H1 (cell line): Measurements from ENCODE around the gene HDLBP. TPM values are rescaled to one million over a fixed set of nuclear protein-coding genes. Genes with fewer than 3 reads are reported as not detected.

ENCODE experiments used
- CTCF ChIA-PET: fragments of 300-600 bp; sonication (Branson Sonifier 250); formaldehyde crosslinking; loops from one replicate; lab custom pipeline; 2021; ENCODE audit not compliant: partially characterized antibody; lab: Charles Lee
- POLR2A ChIA-PET: fragments of 300-600 bp; sonication (Branson Sonifier 250); formaldehyde crosslinking; loops from one replicate; lab custom pipeline; 2021; ENCODE audit warnings: inconsistent platforms; ENCODE audit not compliant: partially characterized antibody; lab: Charles Lee
- DNase-seq, 2 experiments: peaks; one replicate each; pipeline versions ENCODE4 v3.0.0 to v3.0.0-alpha.2; 2010 to 2022; ENCODE audit warnings: low spot score in 2 of 2, low read depth in 1 of 2, mixed read lengths in 1 of 2
- FAIRE-seq: peaks from 2 replicates; lab custom pipeline; 2011; peaks lifted over from hg19 to GRCh38; lab: Jason Lieb, UNC
- H2AFZ ChIP-seq: 2 replicates; pipeline ENCODE4 v1.8.1; 2012; ENCODE audit warnings: low read length, inconsistent platforms
- H2AK5ac ChIP-seq: 2 replicates; pipeline ENCODE4 v1.6.1; 2013; ENCODE audit warnings: low read depth, low read length
- H2BK120ac ChIP-seq: replicated peaks from 2 replicates; pipeline ENCODE3; 2013; ENCODE audit warnings: low read depth, low read length, inconsistent platforms
- H2BK12ac ChIP-seq: 2 replicates; pipeline ENCODE4 v1.6.1; 2013; ENCODE audit warnings: low read depth, low read length
- H2BK15ac ChIP-seq: 2 replicates; pipeline ENCODE4 v1.6.1; 2013; ENCODE audit warnings: low read length
- H2BK20ac ChIP-seq: 2 replicates; pipeline ENCODE4 v1.6.1; 2013; ENCODE audit warnings: low read length
- H2BK5ac ChIP-seq: 2 replicates; pipeline ENCODE4 v1.6.1; 2013; ENCODE audit warnings: low read depth, low read length
- H3K14ac ChIP-seq: 2 replicates; pipeline ENCODE4 v1.6.1; 2013; ENCODE audit warnings: inconsistent platforms; ENCODE audit not compliant: insufficient read length
- H3K18ac ChIP-seq: 2 replicates; pipeline ENCODE4 v1.6.1; 2013; ENCODE audit warnings: low read length; ENCODE audit errors: extremely low read depth
- H3K23ac ChIP-seq: 2 replicates; pipeline ENCODE4 v1.6.1; 2013; ENCODE audit warnings: inconsistent platforms; ENCODE audit not compliant: insufficient read length
- H3K23me2 ChIP-seq: 2 replicates; pipeline ENCODE4 v1.6.1; 2013; ENCODE audit warnings: low read depth, low read length
- H3K27ac ChIP-seq: 2 replicates; pipeline ENCODE4 v1.6.1; 2011; ENCODE audit warnings: low read depth, low read length, inconsistent platforms
- H3K27me3 ChIP-seq, 4 experiments: replicated peaks in 1 of 4; 1 replicate in 1 of 4; 2 replicates in 3 of 4; pipeline versions ENCODE4 v1.6.1 to v1.8.1; 2011 to 2013; ENCODE audit warnings: low read length in 3 of 4, mild to moderate bottlenecking in 3 of 4, inconsistent platforms in 2 of 4, mixed read lengths in 2 of 4, moderate library complexity in 1 of 4; ENCODE audit not compliant: control insufficient read depth in 3 of 4, insufficient read depth in 3 of 4; ENCODE audit errors: extremely low read depth in 1 of 4
- H3K36me3 ChIP-seq, 4 experiments: 2 replicates each; pipeline versions ENCODE4 v1.6.1 to v1.8.1; 2011 to 2013; ENCODE audit warnings: mild to moderate bottlenecking in 4 of 4, low read length in 3 of 4, moderate library complexity in 2 of 4, control low read depth in 1 of 4, inconsistent platforms in 1 of 4; ENCODE audit not compliant: insufficient read depth in 4 of 4, control insufficient read depth in 2 of 4
- H3K4ac ChIP-seq: replicated peaks from 2 replicates; pipeline ENCODE3; 2013; ENCODE audit warnings: low read length, low read depth, mixed read lengths, inconsistent platforms; ENCODE audit not compliant: insufficient read length
- H3K4me1 ChIP-seq, 4 experiments: replicated peaks in 1 of 4; 1 replicate in 1 of 4; 2 replicates in 3 of 4; pipeline versions ENCODE4 v1.6.1 to v1.8.1; 2011 to 2013; ENCODE audit warnings: low read length in 3 of 4, inconsistent platforms in 2 of 4, mixed read lengths in 1 of 4; ENCODE audit not compliant: insufficient read depth in 4 of 4, control insufficient read depth in 3 of 4
- H3K4me2 ChIP-seq, 2 experiments: 2 replicates each; pipeline versions ENCODE4 v1.6.1 to v1.8.1; 2011 to 2013; ENCODE audit warnings: low read depth in 2 of 2, low read length in 2 of 2, control low read depth in 1 of 2, inconsistent platforms in 1 of 2, mild to moderate bottlenecking in 1 of 2; ENCODE audit not compliant: insufficient read depth in 1 of 2
- H3K4me3 ChIP-seq, 4 experiments: fragments of 200-600, 300-600 bp in 1 of 4; sonication (generic), shearing (Covaris generic), sonication (Bioruptor Twin) in 1 of 4; 2 replicates each; pipeline versions ENCODE4 v1.5.1 to v1.8.1; 2011 to 2016; ENCODE audit warnings: low read length in 4 of 4, low read depth in 3 of 4, control low read depth in 2 of 4, inconsistent platforms in 2 of 4, mild to moderate bottlenecking in 2 of 4, mixed read lengths in 1 of 4, moderate library complexity in 1 of 4; ENCODE audit not compliant: insufficient read depth in 2 of 4; ENCODE audit errors: extremely low read depth in 1 of 4
- H3K56ac ChIP-seq: replicated peaks from 2 replicates; pipeline ENCODE3; 2013; ENCODE audit warnings: low read depth, mild to moderate bottlenecking, mixed read lengths, low read length, inconsistent platforms; ENCODE audit not compliant: insufficient read length
- H3K79me1 ChIP-seq: 2 replicates; pipeline ENCODE4 v1.6.1; 2013; ENCODE audit warnings: low read depth, low read length, control low read depth
- H3K79me2 ChIP-seq, 2 experiments: 2 replicates each; pipeline versions ENCODE4 v1.6.1 to v1.8.1; 2012 to 2013; ENCODE audit warnings: low read length in 2 of 2, mild to moderate bottlenecking in 2 of 2, inconsistent platforms in 1 of 2; ENCODE audit not compliant: insufficient read depth in 2 of 2, control insufficient read depth in 1 of 2
- H3K9ac ChIP-seq, 4 experiments: replicated peaks in 1 of 4; 1 replicate in 1 of 4; 2 replicates in 3 of 4; pipeline versions ENCODE4 v1.6.1 to v1.8.1; 2011 to 2013; ENCODE audit warnings: low read depth in 3 of 4, low read length in 3 of 4, control low read depth in 2 of 4, mild to moderate bottlenecking in 2 of 4, moderate library complexity in 2 of 4, inconsistent platforms in 1 of 4; ENCODE audit errors: extremely low read depth in 1 of 4
- H3K9me3 ChIP-seq, 2 experiments: 2 replicates each; pipeline versions ENCODE4 v1.6.1 to v1.8.1; 2012 to 2013; ENCODE audit warnings: mild to moderate bottlenecking in 2 of 2, moderate library complexity in 2 of 2, control low read depth in 1 of 2, inconsistent platforms in 1 of 2, low read depth in 1 of 2, low read length in 1 of 2, mixed read lengths in 1 of 2; ENCODE audit not compliant: insufficient read depth in 2 of 2
- H4K20me1 ChIP-seq, 2 experiments: replicated peaks in 1 of 2; 2 replicates each; pipeline versions ENCODE3 to v1.8.1; 2011 to 2013; ENCODE audit warnings: inconsistent platforms in 2 of 2, low read length in 2 of 2, mild to moderate bottlenecking in 1 of 2; ENCODE audit not compliant: insufficient read depth in 2 of 2, control insufficient read depth in 1 of 2
- H4K5ac ChIP-seq: 2 replicates; pipeline ENCODE4 v1.6.1; 2013; ENCODE audit warnings: low read length, low read depth, mixed read lengths, inconsistent platforms; ENCODE audit not compliant: insufficient read length
- H4K8ac ChIP-seq: 2 replicates; pipeline ENCODE4 v1.8.0; 2013; ENCODE audit warnings: mild to moderate bottlenecking, moderate library complexity, low read length, inconsistent platforms; ENCODE audit not compliant: insufficient read depth; ENCODE audit errors: extremely low read depth
- H4K91ac ChIP-seq: replicated peaks from 2 replicates; pipeline ENCODE3; 2013; ENCODE audit warnings: low read length, mixed read lengths, inconsistent platforms; ENCODE audit not compliant: insufficient read length
- BRCA1 ChIP-seq: IDR thresholded peaks from 2 replicates; pipeline ENCODE4 v1.6.1; 2012; ENCODE audit warnings: low read depth, low read length, improper control_type of control experiment
- CBX5 ChIP-seq: fragments of 300-800, 300-1000 bp; sonication (generic); IDR thresholded peaks from 2 replicates; pipeline ENCODE4 v1.7.1; 2016; ENCODE audit warnings: antibody characterized with exemption, low read length, low read depth
- EGR1 ChIP-seq: IDR thresholded peaks from 2 replicates; pipeline ENCODE4 v1.6.1; 2011; ENCODE audit warnings: low read depth, low read length, borderline replicate concordance
- EP300 ChIP-seq, 2 experiments: IDR thresholded peaks; 1 replicate in 1 of 2; 2 replicates in 1 of 2; pipeline ENCODE4 v1.6.1; 2011 to 2012; ENCODE audit warnings: low read depth in 2 of 2, low read length in 2 of 2, mild to moderate bottlenecking in 2 of 2, borderline replicate concordance in 1 of 2, inconsistent platforms in 1 of 2, moderate library complexity in 1 of 2
- GABPA ChIP-seq: IDR thresholded peaks from 2 replicates; pipeline ENCODE4 v1.6.1; 2011; ENCODE audit warnings: mild to moderate bottlenecking, low read length, moderate library complexity, borderline replicate concordance; ENCODE audit not compliant: insufficient read depth
- KDM1A ChIP-seq: fragments of 200-600, 300-600 bp; sonication (generic); IDR thresholded peaks from 2 replicates; pipeline ENCODE4 v1.7.1; 2016; ENCODE audit warnings: mild to moderate bottlenecking, low read length, borderline replicate concordance
- KDM4A ChIP-seq: IDR thresholded peaks from one replicate; pipeline ENCODE4 v1.7.1; 2012; ENCODE audit warnings: low read depth, mild to moderate bottlenecking, moderate library complexity, low read length, inconsistent platforms; ENCODE audit not compliant: severe bottlenecking
- RFX5 ChIP-seq: IDR thresholded peaks from 2 replicates; pipeline ENCODE4 v1.6.1; 2011; ENCODE audit warnings: low read depth, low read length, improper control_type of control experiment, borderline replicate concordance
- RXRA ChIP-seq: IDR thresholded peaks from 2 replicates; pipeline ENCODE4 v1.6.1; 2011; ENCODE audit warnings: low read depth, mild to moderate bottlenecking, low read length, moderate library complexity; ENCODE audit not compliant: insufficient read depth
- SIN3A ChIP-seq, 2 experiments: IDR thresholded peaks in 1 of 2; conservative IDR thresholded peaks in 1 of 2; 2 replicates each; pipeline ENCODE4 v1.6.1; 2011 to 2012; ENCODE audit warnings: low read length in 2 of 2, improper control_type of control experiment in 1 of 2, low read depth in 1 of 2, mild to moderate bottlenecking in 1 of 2
- TAF7 ChIP-seq: optimal IDR thresholded peaks from 2 replicates; pipeline ENCODE3; 2011; ENCODE audit warnings: low read depth, mild to moderate bottlenecking, inconsistent platforms, low read length, moderate library complexity, borderline replicate concordance
- ZNF274 ChIP-seq: IDR thresholded peaks from 2 replicates; pipeline ENCODE4 v1.7.0; 2012; ENCODE audit warnings: low read length, borderline replicate concordance; ENCODE audit errors: extremely low read depth
- WGBS, 2 experiments: shearing (Covaris generic) in 1 of 2; methylation state at CpG; one replicate each; pipeline versions ENCODE4 v1.1.6 to v1.1.7; 2013 to 2015; ENCODE audit warnings: low lambda C conversion rate in 2 of 2, mixed read lengths in 2 of 2, inconsistent platforms in 1 of 2, low coverage in 1 of 2, missing lambda C conversion rate in 1 of 2; ENCODE audit not compliant: insufficient replicate concordance in 2 of 2, insufficient coverage in 1 of 2, insufficient read length in 1 of 2; ENCODE audit errors: extremely low coverage in 1 of 2, missing lambda C conversion rate in 1 of 2; 5-methylcytosine and 5-hydroxymethylcytosine counted together
- polyA plus RNA-seq, 7 experiments: library from polyadenylated mRNA; depleted of rRNA in 3 of 7; stranded (reverse) in 5 of 7; unstranded in 2 of 7; fragments of >200 nt in 5 of 7; fragments of 200-250 nt in 2 of 7; gene quantifications; 1 replicate in 5 of 7; 2 replicates in 1 of 7; 4 replicates in 1 of 7; pipeline versions ENCODE4 v1.2.1 to v1.2.3, GENCODE V29; 2011 to 2013; ENCODE audit warnings: missing spikeins in 2 of 7, mixed read lengths in 2 of 7
- total RNA-seq: library from RNA; stranded (reverse); fragmentation: NEBNext Ultra II Directional; extraction: Animal tissue kit (Norgen Biotek cat#: 25700); gene quantifications from 2 replicates; pipeline ENCODE4 v1.2.1, GENCODE V29; 2021

The HDLBP gene
- total and polyA plus RNA-seq, 2 of the 8 experiments (the other 6 are each of a cell fraction or from before 2014, with no cell fraction given): 185 to 360 TPM

DNA sequence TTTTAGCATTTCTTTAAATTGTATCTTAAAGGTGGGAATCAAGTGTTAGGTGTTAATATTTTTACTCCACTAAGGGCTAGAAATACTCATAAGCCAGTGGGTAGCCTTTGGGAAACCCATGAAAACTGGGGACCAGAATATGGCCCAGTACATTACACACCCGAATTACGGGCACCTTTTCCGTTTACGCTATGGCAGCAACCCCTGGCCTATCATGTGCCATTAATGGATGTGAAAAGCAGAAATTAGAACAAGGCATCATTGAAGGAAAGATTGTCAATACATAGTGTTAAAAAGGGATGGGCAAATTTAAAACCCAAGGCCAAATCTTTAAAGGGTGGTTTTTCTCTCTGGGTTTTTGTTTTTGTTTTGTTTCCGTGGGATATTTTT lies 41.4 kb upstream of the HDLBP start:
- FAIRE-seq: no peak
- H3K4me1 ChIP-seq: peaks cover 1 to 10% (median 7%) of the 10 kb centered on the region in 4 experiments; a peak in 6 of 7 replicates
- no peak overlapping the region for H3K56ac ChIP-seq
- peaks cover 9% of the 10 kb centered on the region for H3K23me2 ChIP-seq
- H3K79me2 ChIP-seq: peaks cover 0 to 46% of the 10 kb centered on the region in 2 experiments; a peak in 3 of 4 replicates
- no peak for DNase-seq
- no peak overlapping the region for H4K5ac ChIP-seq
- H2BK12ac ChIP-seq: no peak overlapping the region
- CTCF ChIA-PET: no interaction called here
- H3K4ac ChIP-seq: no peak overlapping the region
- peaks cover 5 to 10% of the 10 kb centered on the region in 2 experiments for H4K20me1 ChIP-seq
- no peak overlapping the region for H2AK5ac ChIP-seq
- no peak overlapping the region for H4K8ac ChIP-seq
- peaks cover 7% of the 10 kb centered on the region; the same call in 1 of the 2 replicates for H3K79me1 ChIP-seq
- no peaks in the 10 kb centered on the region for H3K27me3 ChIP-seq
- no peak overlapping the region for H3K14ac ChIP-seq
- no peaks in the 10 kb centered on the region for H3K9me3 ChIP-seq
- peak overlapping the region in 3 of 4 experiments; percentile 49 to 57 (median 52); a peak in 4 of 7 replicates for H3K9ac ChIP-seq
- no peak overlapping the region for H2BK5ac ChIP-seq
- H3K4me3 ChIP-seq: peak overlapping the region; percentile 66 to 85 (median 74)
- no peak overlapping the region for H3K18ac ChIP-seq
- no peak overlapping the region for H4K91ac ChIP-seq
- no peak overlapping the region for H2AFZ ChIP-seq
- peaks cover under 1 to 24% (median 14%) of the 10 kb centered on the region in 4 experiments; a peak in 6 of 8 replicates for H3K36me3 ChIP-seq
- no peak overlapping the region for H2BK15ac ChIP-seq
- POLR2A ChIA-PET: interaction anchor here (1.4 to 1.7 kb wide), 2 partner anchors 15 to 42 kb away, joined by 6 to 7 read pairs; partner anchors contain the start of genes HDLBP and SEPTIN2
- WGBS, 2 experiments: 57% methylated on average over 5 of the region's 5 CpGs; no CpG with 5 or more reads in 1 of the 2 experiments
- no peak overlapping the region for H2BK120ac ChIP-seq
- H3K4me2 ChIP-seq: peak overlapping the region; percentile 75 to 82
- H3K27ac ChIP-seq: no peak overlapping the region
- no peak overlapping the region for H2BK20ac ChIP-seq
- no peak overlapping the region for H3K23ac ChIP-seq
- TF ChIP-seq BRCA1: no peak
- no peak for TF ChIP-seq KDM4A
- no peak for TF ChIP-seq ZNF274
- TF ChIP-seq KDM1A: no peak
- no peak for TF ChIP-seq RXRA
- no peak for TF ChIP-seq SIN3A (conservative IDR thresholded peaks at IDR 0.05 in 1 of 2, IDR thresholded peaks at IDR 0.05 in 1 of 2; ENCODE audit: low read depth in 1 of 2, low read length in 2 of 2)
- TF ChIP-seq TAF7: no peak
- TF ChIP-seq EP300 (IDR thresholded peaks at IDR 0.05; ENCODE audit: borderline replicate concordance in 1 of 2, low read depth in 2 of 2, low read length in 2 of 2): no peak
- no peak for TF ChIP-seq GABPA
- TF ChIP-seq EGR1: no peak
- TF ChIP-seq RFX5: no peak
- TF ChIP-seq CBX5: no peak
